Activated CD8-positive, alpha-beta T cell treated with anti-CD3 and anti-CD28 coated beads for 36 hours (primary cell): ENCODE results near the gene MPPED1. TPM values are rescaled to one million over a fixed set of nuclear protein-coding genes. Genes with fewer than 3 reads are reported as not detected.

Source experiments
- ATAC-seq: fragments of 200-7000 bp; cut with Tn5 transposase; one replicate; pipeline ENCODE4 v1.10.0; 2021; ENCODE audit warnings: mild to moderate bottlenecking, moderate library complexity
- CTCF ChIA-PET: fragments of 350-600 bp; sonication (Branson Sonifier 250); formaldehyde crosslinking; loops from one replicate; lab custom pipeline; 2021; ENCODE audit warnings: antibody characterized with exemption; lab: Charles Lee
- POLR2A ChIA-PET: fragments of 350-600 bp; sonication (Branson Sonifier 250); formaldehyde crosslinking; loops from one replicate; lab custom pipeline; 2021; ENCODE audit warnings: antibody characterized with exemption; lab: Charles Lee
- DNase-seq: peaks from one replicate; pipeline ENCODE4 v3.0.0-alpha.2; 2020
- H3K27ac Mint-ChIP-seq: one replicate; pipeline ENCODE4 v1.8.0; 2021; ENCODE audit warnings: mild to moderate bottlenecking, mixed read lengths
- H3K27me3 Mint-ChIP-seq: one replicate; pipeline ENCODE4 v1.8.0; 2021; ENCODE audit warnings: mixed read lengths
- H3K36me3 Mint-ChIP-seq: one replicate; pipeline ENCODE4 v1.8.0; 2021; ENCODE audit warnings: low read depth, mixed read lengths
- H3K4me1 Mint-ChIP-seq: one replicate; pipeline ENCODE4 v1.8.0; 2021; ENCODE audit warnings: low read depth, mixed read lengths
- H3K4me3 Mint-ChIP-seq: one replicate; pipeline ENCODE4 v1.8.0; 2021; ENCODE audit warnings: mild to moderate bottlenecking, moderate library complexity, mixed read lengths
- H3K9me3 Mint-ChIP-seq: one replicate; pipeline ENCODE4 v1.8.0; 2021; ENCODE audit warnings: mixed read lengths
- CTCF ChIP-seq: fragments of 200-600 bp; IDR thresholded peaks from one replicate; pipeline ENCODE4 v1.8.0; 2022; ENCODE audit warnings: antibody characterized with exemption, mild to moderate bottlenecking
- intact Hi-C: fragments of 100-400 bp; cut with micrococcal nuclease; formaldehyde crosslinking; loops from one replicate; pipeline ENCODE4 v1.10.0; 2022
- total RNA-seq, 2 experiments: library from RNA; stranded (reverse); gene quantifications; one replicate each; pipeline ENCODE4 v1.2.3, GENCODE V29; 2021

Gene MPPED1
- total RNA-seq, 2 experiments from 2014 or later = not detected

GRCh38 chr22:43546186-43546585 lies 134.4 kb downstream of the MPPED1 start:
- no peak overlapping the region for H3K4me3 Mint-ChIP-seq
- POLR2A ChIA-PET = no interaction called here
- H3K27ac Mint-ChIP-seq = no peak overlapping the region
- DNase-seq (no peak), ATAC-seq (no peak)
- H3K27me3 Mint-ChIP-seq = peaks cover 7% of the 10 kb centered on the region
- no peak for TF ChIP-seq CTCF
- no peaks in the 10 kb centered on the region for H3K4me1 Mint-ChIP-seq
- no peaks in the 10 kb centered on the region for H3K36me3 Mint-ChIP-seq
- intact Hi-C loops = no loop called here
- CTCF ChIA-PET = no interaction called here
- H3K9me3 Mint-ChIP-seq = no peaks in the 10 kb centered on the region

- no peaks in the 10 kb centered on the region for H3K9me3 Mint-ChIP-seq
- H3K36me3 Mint-ChIP-seq = no peaks in the 10 kb centered on the region
- peaks cover 7% of the 10 kb centered on the region for H3K27me3 Mint-ChIP-seq
- no peak overlapping the region for H3K4me3 Mint-ChIP-seq
- ChIA-PET CTCF (interaction anchor here (0.9 kb wide), 1 partner anchor 265 kb away, joined by 3 read pairs; no protein-coding TSS in a partner anchor), POLR2A (no interaction called here)
- ATAC-seq (no peak), DNase-seq (no peak)
- intact Hi-C loops = no loop called here
- no peaks in the 10 kb centered on the region for H3K4me1 Mint-ChIP-seq
- no peak overlapping the region for H3K27ac Mint-ChIP-seq
- no peak for TF ChIP-seq CTCF
Measured at GRCh38 chr22:43550024-43550620, 138.3 kb downstream of the MPPED1 start.

- no peak for ATAC-seq
Measured at GRCh38 chr22:43550672-43551071, 138.9 kb downstream of the MPPED1 start.

GRCh38 chr22:43553451-43554258 lies 141.8 kb downstream of the MPPED1 start:
- ChIA-PET CTCF (no interaction called here), POLR2A (no interaction called here)
- Mint-ChIP-seq H3K4me1 (no peaks in the 10 kb centered on the region), H3K36me3 (no peaks in the 10 kb centered on the region), H3K27me3 (peaks cover 5% of the 10 kb centered on the region), H3K4me3 (no peak overlapping the region), H3K27ac (no peak overlapping the region), H3K9me3 (no peaks in the 10 kb centered on the region)
- DNase-seq (no peak), ATAC-seq (no peak)
- TF ChIP-seq CTCF = no peak
- intact Hi-C loops = no loop called here

More at GRCh38 chr22:43550672-43551071, 138.9 kb downstream of the MPPED1 start:
- POLR2A ChIA-PET = no interaction called here
- H3K4me3 Mint-ChIP-seq = no peak overlapping the region
- TF ChIP-seq CTCF = no peak
- no peak for DNase-seq
- CTCF ChIA-PET = no interaction called here
- H3K36me3 Mint-ChIP-seq = no peaks in the 10 kb centered on the region
- H3K27me3 Mint-ChIP-seq = peaks cover 7% of the 10 kb centered on the region
- H3K27ac Mint-ChIP-seq = no peak overlapping the region
- no peaks in the 10 kb centered on the region for H3K9me3 Mint-ChIP-seq
- H3K4me1 Mint-ChIP-seq = no peaks in the 10 kb centered on the region
- intact Hi-C loops = no loop called here

- Mint-ChIP-seq H3K36me3 (no peaks in the 10 kb centered on the region), H3K27ac (no peak overlapping the region), H3K4me3 (no peak overlapping the region), H3K4me1 (no peaks in the 10 kb centered on the region), H3K9me3 (no peaks in the 10 kb centered on the region), H3K27me3 (peaks cover 5% of the 10 kb centered on the region)
- ChIA-PET CTCF (no interaction called here), POLR2A (no interaction called here)
- DNase-seq (no peak), ATAC-seq (no peak)
- no peak for TF ChIP-seq CTCF
- intact Hi-C loops = no loop called here
Measured at GRCh38 chr22:43554259-43554636, 142.4 kb downstream of the MPPED1 start.
